ENCODE results near the gene SLFN14.

DNA sequence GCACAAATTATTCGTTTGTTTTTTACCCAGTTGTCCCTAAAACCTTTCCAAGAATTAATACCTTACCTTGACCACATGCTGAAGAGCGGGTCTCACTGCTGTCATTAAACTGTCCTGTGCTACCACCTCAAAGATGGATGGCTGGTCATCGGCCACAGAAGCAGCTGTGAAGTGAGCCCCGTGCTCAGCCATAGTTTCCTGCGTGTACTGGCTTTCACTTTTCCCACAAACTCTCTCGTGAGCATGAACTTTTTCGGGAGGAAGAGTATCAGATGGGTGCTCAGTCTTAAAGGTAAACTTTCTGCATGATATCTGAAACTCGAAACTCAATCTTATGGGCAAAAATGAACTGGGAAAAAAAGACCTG, 17.2 kb upstream of the SLFN14 start:
- TF ChIP-seq, protein P1, sequence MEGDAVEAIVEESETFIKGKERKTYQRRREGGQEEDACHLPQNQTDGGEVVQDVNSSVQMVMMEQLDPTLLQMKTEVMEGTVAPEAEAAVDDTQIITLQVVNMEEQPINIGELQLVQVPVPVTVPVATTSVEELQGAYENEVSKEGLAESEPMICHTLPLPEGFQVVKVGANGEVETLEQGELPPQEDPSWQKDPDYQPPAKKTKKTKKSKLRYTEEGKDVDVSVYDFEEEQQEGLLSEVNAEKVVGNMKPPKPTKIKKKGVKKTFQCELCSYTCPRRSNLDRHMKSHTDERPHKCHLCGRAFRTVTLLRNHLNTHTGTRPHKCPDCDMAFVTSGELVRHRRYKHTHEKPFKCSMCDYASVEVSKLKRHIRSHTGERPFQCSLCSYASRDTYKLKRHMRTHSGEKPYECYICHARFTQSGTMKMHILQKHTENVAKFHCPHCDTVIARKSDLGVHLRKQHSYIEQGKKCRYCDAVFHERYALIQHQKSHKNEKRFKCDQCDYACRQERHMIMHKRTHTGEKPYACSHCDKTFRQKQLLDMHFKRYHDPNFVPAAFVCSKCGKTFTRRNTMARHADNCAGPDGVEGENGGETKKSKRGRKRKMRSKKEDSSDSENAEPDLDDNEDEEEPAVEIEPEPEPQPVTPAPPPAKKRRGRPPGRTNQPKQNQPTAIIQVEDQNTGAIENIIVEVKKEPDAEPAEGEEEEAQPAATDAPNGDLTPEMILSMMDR (IDR thresholded peaks at IDR 0.05), result no peak
- TF ChIP-seq ZFX (IDR thresholded peaks at IDR 0.05; ENCODE audit: borderline replicate concordance), result no peak
